22Rv1 (cell line): ENCODE data around the gene MEF2A.

Experiments
- ZFX ChIP-seq: fragments of 450-650 bp; IDR thresholded peaks from 2 replicates; pipeline ENCODE4 v1.6.1; 2017; ENCODE audit warnings: antibody characterized with exemption, borderline replicate concordance
- TF ChIP-seq, protein P1 (sequence below): fragments of 450-650 bp; IDR thresholded peaks from 2 replicates; pipeline ENCODE4 v1.5.1; 2017; ENCODE audit warnings: mild to moderate bottlenecking

DNA sequence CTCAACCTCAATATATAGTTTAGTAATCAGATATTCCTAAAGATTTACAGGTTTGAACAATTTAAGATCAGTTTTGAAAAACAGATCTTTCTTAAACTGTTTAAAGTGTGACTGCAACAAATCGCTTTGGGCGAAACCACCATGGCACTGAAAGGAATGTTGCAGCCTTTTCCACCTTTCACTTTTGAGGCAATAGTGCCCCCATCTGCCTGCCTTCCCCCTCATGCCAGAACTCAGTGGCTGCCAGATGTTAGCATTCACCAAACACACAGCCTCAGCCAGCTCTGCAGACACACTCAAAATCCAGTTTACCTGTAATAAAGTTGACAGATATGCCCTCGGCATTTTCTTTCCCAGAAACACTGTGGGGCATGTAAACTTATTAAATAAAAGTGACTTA lies 164.1 kb downstream of the MEF2A start:
- TF ChIP-seq, protein P1, sequence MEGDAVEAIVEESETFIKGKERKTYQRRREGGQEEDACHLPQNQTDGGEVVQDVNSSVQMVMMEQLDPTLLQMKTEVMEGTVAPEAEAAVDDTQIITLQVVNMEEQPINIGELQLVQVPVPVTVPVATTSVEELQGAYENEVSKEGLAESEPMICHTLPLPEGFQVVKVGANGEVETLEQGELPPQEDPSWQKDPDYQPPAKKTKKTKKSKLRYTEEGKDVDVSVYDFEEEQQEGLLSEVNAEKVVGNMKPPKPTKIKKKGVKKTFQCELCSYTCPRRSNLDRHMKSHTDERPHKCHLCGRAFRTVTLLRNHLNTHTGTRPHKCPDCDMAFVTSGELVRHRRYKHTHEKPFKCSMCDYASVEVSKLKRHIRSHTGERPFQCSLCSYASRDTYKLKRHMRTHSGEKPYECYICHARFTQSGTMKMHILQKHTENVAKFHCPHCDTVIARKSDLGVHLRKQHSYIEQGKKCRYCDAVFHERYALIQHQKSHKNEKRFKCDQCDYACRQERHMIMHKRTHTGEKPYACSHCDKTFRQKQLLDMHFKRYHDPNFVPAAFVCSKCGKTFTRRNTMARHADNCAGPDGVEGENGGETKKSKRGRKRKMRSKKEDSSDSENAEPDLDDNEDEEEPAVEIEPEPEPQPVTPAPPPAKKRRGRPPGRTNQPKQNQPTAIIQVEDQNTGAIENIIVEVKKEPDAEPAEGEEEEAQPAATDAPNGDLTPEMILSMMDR: peak; percentile 24; the same call in 1 of the 2 replicates
- TF ChIP-seq ZFX: no peak
